ENCODE measurements around the gene PCDHB3. TPM values are rescaled to one million over a fixed set of nuclear protein-coding genes. Genes with fewer than 3 reads are reported as not detected.
"Not testable (repeated sequence)": the region's sequence is repeated elsewhere in the genome, so short reads cannot be mapped to it uniquely, and the experiment has no call there.

The PCDHB3 gene
- total RNA-seq, 1 donor from 2014 or later: 0.23 TPM

DNA sequence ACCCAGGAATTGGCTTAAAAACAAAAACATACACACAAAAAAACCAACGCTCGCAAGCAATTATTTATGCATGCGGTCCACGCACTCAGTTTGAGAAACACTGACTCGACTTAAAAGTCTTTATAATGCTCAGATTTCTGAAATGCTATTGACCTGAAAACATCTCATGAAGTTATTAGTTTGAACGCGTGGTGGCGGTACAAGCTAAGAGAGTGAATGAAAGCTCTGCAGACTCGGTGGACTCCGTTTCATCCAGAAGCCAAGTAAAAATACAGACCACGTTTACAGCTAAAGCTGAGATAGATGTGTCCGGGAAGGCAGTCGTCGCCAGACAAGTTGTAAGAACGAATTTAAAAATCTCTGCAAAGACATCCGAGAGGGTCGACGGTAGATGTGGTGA lies 49.5 kb downstream of the PCDHB3 start, which contains the start of gene PCDHB6:
Gene PCDHB6, plus strand, starts transcription at position 246 of the 400 bp plus-strand sequence. CDS start 201 bp downstream, outside the sequence.
- peak within 1 kb of the TSS; percentile 5 for H3K4me3 ChIP-seq (ENCODE audit: low read depth, low read length)
- TF ChIP-seq, protein P1, sequence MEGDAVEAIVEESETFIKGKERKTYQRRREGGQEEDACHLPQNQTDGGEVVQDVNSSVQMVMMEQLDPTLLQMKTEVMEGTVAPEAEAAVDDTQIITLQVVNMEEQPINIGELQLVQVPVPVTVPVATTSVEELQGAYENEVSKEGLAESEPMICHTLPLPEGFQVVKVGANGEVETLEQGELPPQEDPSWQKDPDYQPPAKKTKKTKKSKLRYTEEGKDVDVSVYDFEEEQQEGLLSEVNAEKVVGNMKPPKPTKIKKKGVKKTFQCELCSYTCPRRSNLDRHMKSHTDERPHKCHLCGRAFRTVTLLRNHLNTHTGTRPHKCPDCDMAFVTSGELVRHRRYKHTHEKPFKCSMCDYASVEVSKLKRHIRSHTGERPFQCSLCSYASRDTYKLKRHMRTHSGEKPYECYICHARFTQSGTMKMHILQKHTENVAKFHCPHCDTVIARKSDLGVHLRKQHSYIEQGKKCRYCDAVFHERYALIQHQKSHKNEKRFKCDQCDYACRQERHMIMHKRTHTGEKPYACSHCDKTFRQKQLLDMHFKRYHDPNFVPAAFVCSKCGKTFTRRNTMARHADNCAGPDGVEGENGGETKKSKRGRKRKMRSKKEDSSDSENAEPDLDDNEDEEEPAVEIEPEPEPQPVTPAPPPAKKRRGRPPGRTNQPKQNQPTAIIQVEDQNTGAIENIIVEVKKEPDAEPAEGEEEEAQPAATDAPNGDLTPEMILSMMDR (conservative IDR thresholded peaks at IDR 0.05; ENCODE audit: low read depth, low read length): peak; percentile 19
- DNase-seq (ENCODE audit: low read depth): no peak

DNA sequence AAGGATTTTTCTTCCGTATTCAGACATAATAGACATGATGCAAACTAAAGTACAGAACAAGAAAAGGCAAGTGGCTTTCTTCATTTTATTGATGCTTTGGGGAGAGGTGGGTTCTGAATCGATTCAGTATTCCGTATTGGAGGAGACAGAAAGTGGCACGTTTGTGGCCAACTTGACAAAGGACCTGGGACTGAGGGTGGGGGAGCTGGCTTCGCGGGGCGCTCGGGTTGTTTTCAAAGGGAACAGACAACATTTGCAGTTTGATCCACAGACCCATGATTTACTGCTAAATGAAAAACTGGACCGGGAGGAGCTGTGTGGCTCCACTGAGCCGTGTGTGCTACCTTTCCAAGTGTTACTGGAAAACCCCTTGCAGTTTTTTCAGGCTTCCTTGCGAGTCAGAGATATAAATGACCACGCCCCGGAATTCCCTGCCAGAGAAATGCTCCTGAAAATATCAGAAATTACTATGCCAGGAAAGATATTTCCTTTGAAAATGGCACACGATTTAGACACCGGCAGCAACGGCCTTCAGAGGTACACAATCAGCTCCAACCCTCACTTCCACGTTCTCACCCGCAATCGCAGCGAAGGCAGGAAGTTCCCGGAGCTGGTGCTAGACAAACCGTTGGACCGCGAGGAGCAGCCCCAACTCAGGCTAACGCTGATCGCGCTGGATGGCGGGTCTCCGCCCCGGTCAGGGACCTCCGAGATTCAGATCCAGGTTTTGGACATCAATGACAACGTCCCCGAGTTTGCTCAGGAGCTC lies 50.1 kb downstream of the PCDHB3 start:
- no peak for DNase-seq (ENCODE audit: low read depth)
- peak overlapping the region; percentile 5 for H3K4me3 ChIP-seq (ENCODE audit: low read depth, low read length)
- TF ChIP-seq, protein P1 (conservative IDR thresholded peaks at IDR 0.05; ENCODE audit: low read depth, low read length): no peak

DNA sequence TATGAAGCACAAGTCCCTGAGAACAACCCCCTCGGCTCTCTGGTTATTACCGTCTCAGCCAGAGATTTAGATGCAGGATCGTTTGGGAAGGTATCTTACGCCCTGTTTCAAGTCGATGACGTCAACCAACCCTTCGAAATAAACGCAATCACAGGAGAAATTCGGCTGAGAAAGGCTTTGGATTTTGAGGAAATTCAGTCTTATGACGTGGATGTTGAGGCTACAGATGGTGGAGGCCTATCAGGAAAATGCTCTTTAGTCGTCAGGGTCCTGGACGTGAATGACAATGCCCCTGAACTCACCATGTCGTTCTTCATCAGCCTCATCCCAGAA lies 50.7 kb downstream of the PCDHB3 start:
- no peak for DNase-seq (ENCODE audit: low read depth)
- TF ChIP-seq, protein P1 (conservative IDR thresholded peaks at IDR 0.05; ENCODE audit: low read depth, low read length): no peak
- H3K4me3 ChIP-seq (ENCODE audit: low read depth, low read length): no peak overlapping the region

DNA sequence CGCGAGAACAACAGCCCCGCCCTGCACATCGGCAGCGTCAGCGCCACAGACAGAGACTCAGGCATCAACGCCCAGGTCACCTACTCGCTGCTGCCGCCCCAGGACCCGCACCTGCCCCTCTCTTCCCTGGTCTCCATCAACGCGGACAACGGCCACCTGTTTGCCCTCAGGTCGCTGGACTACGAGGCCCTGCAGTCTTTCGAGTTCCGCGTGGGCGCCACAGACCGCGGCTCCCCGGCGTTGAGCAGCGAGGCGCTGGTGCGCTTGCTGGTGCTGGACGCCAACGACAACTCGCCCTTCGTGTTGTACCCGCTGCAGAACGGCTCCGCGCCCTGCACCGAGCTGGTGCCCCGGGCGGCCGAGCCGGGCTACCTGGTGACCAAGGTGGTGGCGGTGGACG lies 51.4 kb downstream of the PCDHB3 start:
- not testable (repeated sequence) for DNase-seq (ENCODE audit: low read depth)

DNA sequence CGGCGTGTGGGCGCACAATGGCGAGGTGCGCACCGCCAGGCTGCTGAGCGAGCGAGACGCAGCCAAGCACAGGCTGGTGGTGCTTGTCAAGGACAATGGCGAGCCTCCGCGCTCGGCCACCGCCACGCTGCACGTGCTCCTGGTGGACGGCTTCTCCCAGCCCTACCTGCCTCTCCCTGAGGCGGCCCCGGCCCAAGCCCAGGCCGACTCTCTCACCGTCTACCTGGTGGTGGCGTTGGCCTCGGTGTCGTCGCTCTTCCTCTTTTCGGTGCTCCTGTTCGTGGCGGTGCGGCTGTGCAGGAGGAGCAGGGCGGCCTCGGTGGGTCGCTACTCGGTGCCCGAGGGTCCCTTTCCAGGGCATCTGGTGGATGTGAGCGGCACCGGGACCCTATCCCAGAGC lies 51.8 kb downstream of the PCDHB3 start:
- DNase-seq (ENCODE audit: low read depth); H3K4me3 ChIP-seq (ENCODE audit: low read depth, low read length): not testable (repeated sequence)

More for the DNA sequence above, 51.4 kb downstream of the PCDHB3 start:
- H3K4me3 ChIP-seq (ENCODE audit: low read depth, low read length): not testable (repeated sequence)

Other genes with a start within 250 kb of the PCDHB3 start
- under 0.01 and 0.06 TPM in 2 replicates for gene PCDHA10, start 244.6 kb upstream of the PCDHB3 start, total RNA-seq
- gene PCDHA11, start 231.5 kb upstream of the PCDHB3 start, total RNA-seq: not detected in 2 replicates
- gene PCDHA12, start 225.2 kb upstream of the PCDHB3 start, total RNA-seq: not detected in 2 replicates
- not detected in 2 replicates for gene PCDHA13, start 218.3 kb upstream of the PCDHB3 start, total RNA-seq
- gene PCDHAC1, start 174.2 kb upstream of the PCDHB3 start, total RNA-seq: not detected in 2 replicates
- gene PCDHAC2, start 134.0 kb upstream of the PCDHB3 start, total RNA-seq: not detected in 2 replicates
- gene PCDHB1, start 49.1 kb upstream of the PCDHB3 start, total RNA-seq: not detected in 2 replicates
- under 0.01 and 0.17 TPM in 2 replicates for gene PCDHB2, start 5.9 kb upstream of the PCDHB3 start, total RNA-seq
- not detected in 2 replicates for gene PCDHB4, start 21.3 kb downstream of the PCDHB3 start, total RNA-seq
- gene PCDHB5, start 34.7 kb downstream of the PCDHB3 start, total RNA-seq: 0.22 and 0.63 TPM in 2 replicates
- gene PCDHB6, start 49.6 kb downstream of the PCDHB3 start, total RNA-seq: not detected in 2 replicates
- gene PCDHB7, start 72.2 kb downstream of the PCDHB3 start, total RNA-seq: not detected in 2 replicates
- not detected in 2 replicates for gene PCDHB8, start 77.3 kb downstream of the PCDHB3 start, total RNA-seq
- gene PCDHB16, start 81.9 kb downstream of the PCDHB3 start, total RNA-seq: under 0.01 and 0.07 TPM in 2 replicates
- gene PCDHB9, start 86.7 kb downstream of the PCDHB3 start, total RNA-seq: not detected in 2 replicates
- under 0.01 TPM in 1 of 2 replicates, not detected in the other for gene PCDHB10, start 91.9 kb downstream of the PCDHB3 start, total RNA-seq
- 0.06 and 0.07 TPM in 2 replicates for gene PCDHB11, start 99.2 kb downstream of the PCDHB3 start, total RNA-seq
- not detected in 2 replicates for gene PCDHB12, start 108.2 kb downstream of the PCDHB3 start, total RNA-seq
- gene PCDHB13, start 113.4 kb downstream of the PCDHB3 start, total RNA-seq: 0.23 and 0.29 TPM in 2 replicates
- under 0.01 and 0.23 TPM in 2 replicates for gene PCDHB14, start 122.9 kb downstream of the PCDHB3 start, total RNA-seq
- gene PCDHB15, start 144.9 kb downstream of the PCDHB3 start, total RNA-seq: 0.07 and 0.29 TPM in 2 replicates
- gene SLC25A2, start 203.6 kb downstream of the PCDHB3 start, total RNA-seq: 0.29 TPM in 1 of 2 replicates, not detected in the other
- gene TAF7, start 220.3 kb downstream of the PCDHB3 start, total RNA-seq: 40.6 and 41.0 TPM in 2 replicates
- 0.29 and 0.75 TPM in 2 replicates for gene PCDHGA1, start 230.0 kb downstream of the PCDHB3 start, total RNA-seq
- 0.23 and 0.72 TPM in 2 replicates for gene PCDHGA2, start 238.3 kb downstream of the PCDHB3 start, total RNA-seq
- gene PCDHGA3, start 243.4 kb downstream of the PCDHB3 start, total RNA-seq: 0.36 and 0.52 TPM in 2 replicates
- 0.12 and 0.29 TPM in 2 replicates for gene PCDHGB1, start 249.6 kb downstream of the PCDHB3 start, total RNA-seq

Measured in epithelial cell of proximal tubule (primary cell).